Brain pericyte (primary cell): Measurements from ENCODE around the gene BCL11A.

Experiments
- DNase-seq: peaks from one replicate; pipeline ENCODE4 v3.0.0-alpha.2; 2012; ENCODE audit warnings: low read depth, low spot score

Gene BCL11A

GRCh38 chr2:60546756-60547420 is 6.6 kb downstream of the BCL11A start:
- DNase-seq, result no peak

DNA sequence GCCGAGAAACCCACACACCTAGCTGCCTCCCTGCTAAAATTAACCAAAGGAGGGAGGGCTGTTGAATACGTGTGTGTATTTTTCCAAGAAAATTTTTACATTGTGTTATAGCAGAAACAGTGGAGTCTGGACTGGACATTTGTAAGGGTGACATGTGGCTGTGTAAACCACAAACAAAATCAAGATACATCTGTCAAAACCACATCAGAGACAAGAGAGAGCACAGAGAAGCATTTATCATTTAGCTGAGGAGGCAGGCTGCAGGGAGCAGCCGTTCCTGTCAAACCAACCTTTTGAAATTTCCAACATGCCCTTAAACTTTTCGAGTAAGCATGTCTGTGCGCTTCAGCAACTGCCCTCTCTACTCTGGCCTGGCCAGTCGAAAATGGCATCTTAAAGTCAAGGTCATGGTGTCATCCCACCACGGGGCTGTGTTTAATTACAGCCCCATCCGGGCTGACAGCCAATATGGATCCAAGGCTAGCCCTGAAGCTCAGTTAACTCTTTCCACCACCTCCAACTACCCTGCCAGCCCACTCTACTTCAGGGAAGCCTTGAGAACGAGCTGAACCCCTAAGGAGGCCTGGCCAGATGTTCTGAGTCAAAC is 8.4 kb downstream of the BCL11A start:
- no peak for DNase-seq

DNA sequence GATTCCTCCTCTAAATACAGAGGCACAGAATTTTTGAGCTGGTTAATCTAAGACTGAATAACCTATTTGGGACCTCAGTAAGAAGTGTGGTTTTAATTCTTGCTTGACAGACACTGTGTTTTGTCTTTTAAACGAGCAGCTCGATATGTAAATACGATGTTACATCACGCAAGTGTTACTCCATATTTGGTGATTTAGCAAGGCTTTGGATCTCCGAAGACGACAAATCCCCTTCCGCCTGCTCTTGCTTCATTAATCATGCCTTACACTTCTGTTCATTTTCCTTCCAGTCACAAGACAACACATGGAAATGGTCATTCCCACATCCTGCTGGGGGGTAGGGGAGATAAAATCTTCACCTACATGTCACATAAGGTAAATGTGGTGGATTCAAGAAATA is 9.4 kb downstream of the BCL11A start:
- no peak for DNase-seq

DNA sequence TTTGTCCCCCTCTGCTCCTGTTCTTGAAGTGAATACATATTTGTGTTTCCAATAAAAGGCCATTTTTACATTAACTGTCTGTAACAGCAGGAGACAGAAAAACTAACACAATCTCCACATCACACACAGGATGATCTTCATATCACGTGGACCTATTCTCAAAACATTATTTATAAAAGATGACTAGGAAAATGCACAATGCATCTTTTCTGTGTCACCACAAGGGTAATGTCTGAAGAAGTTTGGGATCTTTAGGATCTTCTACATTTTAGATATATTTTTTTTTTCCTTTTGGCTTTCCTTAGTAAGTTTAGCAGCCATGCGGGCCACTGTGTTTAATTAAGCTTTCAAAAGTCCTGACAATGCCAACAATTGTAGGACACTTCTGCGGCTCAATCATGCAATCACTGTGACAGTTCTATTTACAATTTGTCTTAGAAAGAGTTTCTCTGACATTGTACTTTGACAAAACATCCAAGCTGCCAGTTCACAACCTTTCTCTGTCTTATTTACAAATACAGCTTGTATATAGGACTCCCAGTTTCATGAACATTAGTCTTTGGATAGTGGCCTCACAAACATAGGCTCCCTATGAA is 12.3 kb downstream of the BCL11A start:
- no peak for DNase-seq

- DNase-seq, result no peak
Measured at GRCh38 chr2:60540074-60540473, 13.4 kb downstream of the BCL11A start.

GRCh38 chr2:60539140-60539539 is 14.3 kb downstream of the BCL11A start:
- no peak for DNase-seq

DNA sequence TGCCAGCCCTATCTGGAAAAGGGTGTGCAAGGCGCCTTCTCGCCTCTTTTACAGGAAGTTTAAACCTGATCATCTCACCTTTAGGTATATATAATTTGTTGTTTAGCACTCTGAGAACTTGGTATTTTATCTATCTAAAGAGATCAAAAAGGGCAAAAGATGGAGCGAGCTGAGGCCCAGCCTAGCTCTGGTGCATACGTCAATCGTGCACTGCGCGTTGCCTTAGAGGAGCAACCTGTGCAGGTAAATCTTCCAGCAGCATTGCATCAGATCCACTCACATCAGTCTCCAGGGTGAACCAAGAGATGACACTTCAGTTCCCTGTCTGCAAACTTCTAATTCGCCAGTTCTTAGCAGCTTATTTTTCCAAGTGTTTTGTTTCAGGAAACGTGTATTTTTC is 15.4 kb downstream of the BCL11A start:
- DNase-seq, result no peak

DNA sequence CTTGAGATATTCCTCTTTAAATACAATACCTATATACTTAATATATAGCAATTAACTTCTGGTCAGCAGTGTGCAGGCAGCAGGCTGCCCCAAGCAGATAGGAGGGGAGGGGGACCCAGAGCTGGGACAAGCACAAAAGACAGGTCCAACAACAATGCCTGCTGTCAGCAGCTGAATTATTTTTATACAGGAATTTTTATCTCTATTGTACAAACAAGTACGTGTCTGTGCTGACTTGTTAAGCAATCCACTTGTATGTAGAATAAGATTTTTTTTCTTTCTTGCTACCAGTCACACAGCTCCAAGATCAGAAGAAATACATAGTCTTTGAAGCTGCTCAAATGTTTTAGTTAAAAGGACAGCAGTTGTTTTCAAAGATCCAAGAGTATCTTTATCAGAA is 16.7 kb downstream of the BCL11A start:
- no peak for DNase-seq

DNA sequence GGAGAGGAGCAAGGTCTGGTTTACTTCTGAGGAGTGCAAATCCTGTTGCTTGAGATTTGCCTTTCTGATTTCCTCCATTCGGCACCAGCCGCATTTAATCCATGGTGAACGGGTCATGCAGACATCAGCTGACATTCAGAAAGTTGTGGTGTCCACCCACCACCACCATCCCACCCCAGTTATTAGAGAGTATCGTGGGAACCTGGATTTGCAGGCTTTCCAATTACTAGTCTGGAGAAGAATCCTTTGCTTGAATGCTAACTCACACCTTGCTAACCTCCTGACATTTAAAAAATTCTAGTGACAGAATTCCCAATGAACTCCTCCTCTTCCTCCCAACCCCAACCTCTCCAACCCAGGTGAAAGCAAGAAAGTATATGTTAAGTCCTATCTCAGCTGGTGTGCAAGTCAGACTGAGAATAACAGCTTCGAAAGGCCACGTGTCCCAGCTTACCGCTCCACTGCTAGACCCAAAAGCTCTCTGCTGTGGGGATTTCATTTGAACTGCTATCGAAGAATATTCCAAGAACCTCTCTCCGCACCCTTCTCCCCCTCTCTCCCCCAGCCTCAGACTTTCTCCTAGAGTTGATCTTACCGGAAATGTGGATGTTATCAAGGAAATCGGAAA is 17.7 kb downstream of the BCL11A start:
- DNase-seq, result no peak

- no peak for DNase-seq
Measured at GRCh38 chr2:60534892-60535684, 18.4 kb downstream of the BCL11A start.

- DNase-seq, result no peak
Measured at GRCh38 chr2:60534052-60534685, 19.3 kb downstream of the BCL11A start.

- DNase-seq, result no peak
Measured at GRCh38 chr2:60533101-60534051, 20.1 kb downstream of the BCL11A start.

DNA sequence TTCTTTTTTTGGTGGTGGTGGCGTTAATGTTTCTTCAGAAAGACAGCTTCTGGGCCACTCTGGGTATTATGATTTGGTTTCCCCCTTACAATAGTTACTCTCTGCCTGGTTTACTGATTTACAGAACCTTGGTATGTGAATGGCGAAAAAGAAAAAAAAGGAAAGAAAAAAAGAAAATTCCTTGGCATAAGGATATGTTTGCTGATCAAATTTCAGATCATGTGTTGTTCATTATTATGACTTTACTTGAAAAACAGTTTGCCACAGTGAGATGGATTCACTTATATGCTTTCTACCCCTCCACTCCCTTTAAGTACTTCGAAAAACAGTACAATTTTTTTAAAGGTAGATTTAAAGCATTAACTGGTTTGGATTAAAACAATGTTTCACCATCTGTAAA is 21.0 kb downstream of the BCL11A start:
- DNase-seq, result no peak

- no peak for DNase-seq
Measured at GRCh38 chr2:60531701-60532133, 21.7 kb downstream of the BCL11A start.

GRCh38 chr2:60530660-60531281 is 22.7 kb downstream of the BCL11A start:
- no peak for DNase-seq

DNA sequence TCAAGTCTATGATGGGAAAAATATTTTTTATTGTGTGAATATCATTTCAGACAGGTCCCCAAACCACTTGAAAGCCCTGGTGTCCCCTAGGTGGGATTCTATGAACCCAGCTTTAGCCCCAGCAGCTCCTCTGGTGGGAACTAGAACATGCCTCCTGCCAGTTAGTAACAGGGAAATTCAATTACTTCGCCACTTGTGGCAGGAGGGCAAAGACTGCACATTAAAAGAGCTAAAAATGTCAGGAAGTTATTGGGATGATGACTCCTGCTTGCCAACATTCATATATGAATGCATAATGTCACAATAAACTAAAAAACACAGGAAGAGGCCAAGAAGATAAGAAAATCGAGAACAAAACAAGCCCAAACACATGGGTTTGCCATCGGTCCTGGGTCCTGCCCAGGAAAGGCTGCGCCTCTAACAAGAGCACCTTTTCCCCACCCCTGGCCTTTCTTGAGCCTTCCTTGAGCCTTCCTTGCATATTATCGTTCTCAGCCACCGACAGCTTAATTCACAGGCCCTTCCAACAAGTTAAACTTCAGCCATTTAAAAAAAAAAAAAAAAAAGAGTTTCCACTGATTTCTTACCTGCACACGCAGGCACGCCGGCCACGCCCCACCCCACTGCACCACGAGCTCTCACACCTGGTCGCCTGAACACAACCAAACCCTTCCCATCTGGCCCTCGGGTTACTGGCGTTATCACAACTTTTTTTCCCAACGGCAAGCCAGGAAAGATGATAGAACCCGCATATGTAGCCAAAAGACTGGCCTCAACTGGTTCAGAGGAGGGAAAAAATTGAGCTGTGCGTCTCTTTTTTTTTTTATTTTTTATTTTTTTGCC is 23.4 kb downstream of the BCL11A start:
- DNase-seq, result no peak

GRCh38 chr2:60529136-60529784 is 24.2 kb downstream of the BCL11A start:
- no peak for DNase-seq

GRCh38 chr2:60528281-60529020 is 25.0 kb downstream of the BCL11A start:
- DNase-seq, result no peak
